CD4-positive, alpha-beta T cell treated with Interleukin-15 for 1 hour (primary cell): ENCODE results near the gene DMKN.
A peak's percentile ranks its signal among the peaks of the same experiment; 100 is the strongest.

Experiments
- DNase-seq: peaks from one replicate; pipeline ENCODE4 v3.0.0-alpha.2; 2020

Gene DMKN

GRCh38 chr19:35513628-35514281 lies at the start of gene DMKN:
TSS of gene DMKN (minus strand) at chr19:35513649. CDS start at chr19:35513475, 174 bp downstream.
- DNase-seq, result no peak

- no peak for DNase-seq
These were observed 49.3 kb upstream of the DMKN start for GRCh38 chr19:35562776-35563175.

- DNase-seq, result no peak
These were observed 48.9 kb upstream of the DMKN start for GRCh38 chr19:35562336-35562735.

- DNase-seq, result no peak
These were observed 48.0 kb upstream of the DMKN start for GRCh38 chr19:35561436-35561835.

GRCh38 chr19:35560677-35561076 lies 47.2 kb upstream of the DMKN start:
- DNase-seq, result no peak

GRCh38 chr19:35560271-35560670 lies 46.8 kb upstream of the DMKN start:
- no peak for DNase-seq

GRCh38 chr19:35559781-35560180 lies 46.3 kb upstream of the DMKN start:
- peak; percentile 12 for DNase-seq

GRCh38 chr19:35559281-35559659 lies 45.8 kb upstream of the DMKN start:
- DNase-seq, result peak; percentile 21

GRCh38 chr19:35558400-35559280 lies 45.2 kb upstream of the DMKN start:
- peak; percentile 7 for DNase-seq

GRCh38 chr19:35557539-35558399 lies 44.3 kb upstream of the DMKN start:
- DNase-seq, result peak; percentile 57

- DNase-seq, result peak; percentile 4
These were observed 43.5 kb upstream of the DMKN start for GRCh38 chr19:35556846-35557538.

GRCh38 chr19:35556025-35556590 lies 42.7 kb upstream of the DMKN start:
- DNase-seq, result no peak

GRCh38 chr19:35555301-35556005 lies 42.0 kb upstream of the DMKN start:
- DNase-seq, result no peak

- no peak for DNase-seq
These were observed 40.6 kb upstream of the DMKN start for GRCh38 chr19:35554076-35554475.

GRCh38 chr19:35553385-35554000 lies 40.0 kb upstream of the DMKN start:
- DNase-seq, result no peak

GRCh38 chr19:35552534-35553384 lies 39.3 kb upstream of the DMKN start:
- DNase-seq, result no peak

GRCh38 chr19:35551091-35551810 lies 37.8 kb upstream of the DMKN start:
- no peak for DNase-seq

- DNase-seq, result no peak
These were observed 36.6 kb upstream of the DMKN start for GRCh38 chr19:35549879-35550523.
